Trophoblast cell (in vitro differentiated cells and primary cell): Measurements from ENCODE around the gene FBRSL1.
"Not testable (repeated sequence)": the region's sequence is repeated elsewhere in the genome, so short reads cannot be mapped to it uniquely, and the experiment has no call there.

Source experiments
- DNase-seq, 2 donors: peaks; one replicate each; pipeline ENCODE4 v3.0.0-alpha.2; 2016
- H2AFZ ChIP-seq: 2 replicates; pipeline ENCODE4 v1.6.1; 2013; ENCODE audit warnings: low read length, moderate library complexity, mild to moderate bottlenecking; ENCODE audit not compliant: insufficient read depth, poor library complexity
- H2AK5ac ChIP-seq: 2 replicates; pipeline ENCODE4 v1.6.1; 2013; ENCODE audit warnings: mild to moderate bottlenecking, low read length
- H2BK120ac ChIP-seq: 2 replicates; pipeline ENCODE4 v1.6.1; 2013; ENCODE audit warnings: low read length, mild to moderate bottlenecking, moderate library complexity; ENCODE audit not compliant: insufficient read depth, poor library complexity
- H2BK12ac ChIP-seq: 2 replicates; pipeline ENCODE4 v1.6.1; 2013; ENCODE audit warnings: mild to moderate bottlenecking, low read length, moderate library complexity
- H2BK5ac ChIP-seq: 2 replicates; pipeline ENCODE4 v1.6.1; 2013; ENCODE audit warnings: low read length, low read depth, moderate library complexity, mild to moderate bottlenecking; ENCODE audit not compliant: poor library complexity
- H3K14ac ChIP-seq: 2 replicates; pipeline ENCODE4 v1.6.1; 2013; ENCODE audit warnings: mild to moderate bottlenecking, low read length
- H3K18ac ChIP-seq: 2 replicates; pipeline ENCODE4 v1.6.1; 2013; ENCODE audit warnings: mild to moderate bottlenecking, low read length
- H3K23ac ChIP-seq: 2 replicates; pipeline ENCODE4 v1.6.1; 2013; ENCODE audit warnings: low read length
- H3K27ac ChIP-seq: 2 replicates; pipeline ENCODE4 v1.5.1; 2013; ENCODE audit warnings: low read depth, mild to moderate bottlenecking, inconsistent platforms, low read length, moderate library complexity
- H3K27me3 ChIP-seq: 2 replicates; pipeline ENCODE4 v1.6.1; 2013; ENCODE audit warnings: inconsistent platforms, mild to moderate bottlenecking, low read length, moderate library complexity; ENCODE audit not compliant: insufficient read depth
- H3K36me3 ChIP-seq, 2 experiments: 1 replicate in 1 of 2; 2 replicates in 1 of 2; pipeline ENCODE4 v1.6.1; 2013; ENCODE audit warnings: low read length in 2 of 2, mild to moderate bottlenecking in 2 of 2, moderate library complexity in 1 of 2; ENCODE audit not compliant: insufficient read depth in 2 of 2, control insufficient read depth in 1 of 2
- H3K4ac ChIP-seq: 2 replicates; pipeline ENCODE4 v1.6.1; 2013; ENCODE audit warnings: low read depth, mild to moderate bottlenecking, low read length, moderate library complexity
- H3K4me1 ChIP-seq, 2 experiments: 1 replicate in 1 of 2; 2 replicates in 1 of 2; pipeline ENCODE4 v1.6.1; 2013; ENCODE audit warnings: low read length in 2 of 2, mild to moderate bottlenecking in 2 of 2, moderate library complexity in 1 of 2; ENCODE audit not compliant: insufficient read depth in 2 of 2, control insufficient read depth in 1 of 2
- H3K4me2 ChIP-seq: 2 replicates; pipeline ENCODE4 v1.6.1; 2013; ENCODE audit warnings: inconsistent platforms, mild to moderate bottlenecking, low read length, moderate library complexity
- H3K4me3 ChIP-seq: 2 replicates; pipeline ENCODE4 v1.5.1; 2013; ENCODE audit warnings: mild to moderate bottlenecking, low read depth, low read length, inconsistent platforms
- H3K79me1 ChIP-seq: one replicate; pipeline ENCODE4 v1.6.1; 2013; ENCODE audit warnings: low read length
- H3K79me2 ChIP-seq: 2 replicates; pipeline ENCODE4 v1.6.1; 2013; ENCODE audit warnings: low read length, mild to moderate bottlenecking; ENCODE audit not compliant: control insufficient read depth, insufficient read depth, poor library complexity
- H3K9ac ChIP-seq: 2 replicates; pipeline ENCODE4 v1.6.1; 2013; ENCODE audit warnings: mild to moderate bottlenecking, low read length
- H3K9me3 ChIP-seq: 2 replicates; pipeline ENCODE4 v1.6.1; 2013; ENCODE audit warnings: low read depth, mild to moderate bottlenecking, control low read depth, inconsistent platforms, low read length; ENCODE audit not compliant: insufficient read depth
- H4K12ac ChIP-seq: 2 replicates; pipeline ENCODE4 v1.6.1; 2013; ENCODE audit warnings: low read depth, mild to moderate bottlenecking, low read length, moderate library complexity
- H4K8ac ChIP-seq: 2 replicates; pipeline ENCODE4 v1.6.1; 2013; ENCODE audit warnings: low read depth, mild to moderate bottlenecking, low read length, moderate library complexity
- H4K91ac ChIP-seq: one replicate; pipeline ENCODE4 v1.6.1; 2013; ENCODE audit warnings: low read depth, mild to moderate bottlenecking, low read length, moderate library complexity
- WGBS: extraction: QIAGEN DNeasy Blood & Tissue Kit; methylation state at CpG from one replicate; pipeline ENCODE4 v1.1.7; 2013; ENCODE audit warnings: missing lambda C conversion rate; ENCODE audit not compliant: insufficient read length, insufficient coverage; ENCODE audit errors: extremely low coverage; 5-methylcytosine and 5-hydroxymethylcytosine counted together

FBRSL1 gene

GRCh38 chr12:132532711-132533583 lies 43.0 kb downstream of the FBRSL1 start:
- H2AK5ac ChIP-seq, H4K91ac ChIP-seq, H2BK12ac ChIP-seq, H3K79me1 ChIP-seq, H3K36me3 ChIP-seq, H3K27ac ChIP-seq, H3K4me3 ChIP-seq, H3K14ac ChIP-seq, H2BK120ac ChIP-seq, DNase-seq, H3K18ac ChIP-seq, H4K8ac ChIP-seq, H2AFZ ChIP-seq, H2BK5ac ChIP-seq, H3K79me2 ChIP-seq, H3K4ac ChIP-seq, H3K27me3 ChIP-seq, H3K4me2 ChIP-seq, H3K4me1 ChIP-seq, H3K23ac ChIP-seq, H4K12ac ChIP-seq, H3K9ac ChIP-seq: not testable (repeated sequence)
- WGBS: no CpG with 5 or more reads among the region's 20 CpGs
- peaks cover 49% of the 10 kb centered on the region for H3K9me3 ChIP-seq

DNA sequence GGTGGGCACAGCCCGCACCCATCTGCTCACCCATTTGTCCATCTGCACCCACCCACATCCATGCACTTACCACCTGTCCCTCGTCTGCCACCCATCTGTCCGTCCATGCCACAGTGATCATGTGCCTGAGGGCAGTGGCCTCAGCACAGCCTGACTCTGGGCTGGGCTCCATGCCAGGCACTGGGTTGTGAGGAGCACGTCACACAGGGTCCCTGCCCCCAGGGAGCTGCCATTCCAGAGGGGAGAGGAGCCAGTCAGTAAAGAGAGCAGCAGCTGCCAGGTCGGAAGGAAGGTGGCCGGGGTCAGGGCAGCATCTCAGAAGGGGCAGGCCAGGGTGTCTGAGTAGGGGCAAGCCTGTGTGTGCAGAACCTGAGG lies 43.6 kb downstream of the FBRSL1 start:
- no peak overlapping the region for H4K8ac ChIP-seq
- H2BK12ac ChIP-seq: no peak overlapping the region
- H3K36me3 ChIP-seq: peaks cover 0 to 6% of the 10 kb centered on the region in 2 experiments
- no peak overlapping the region for H3K14ac ChIP-seq
- DNase-seq: no peak
- no peak overlapping the region for H4K12ac ChIP-seq
- no peak overlapping the region for H3K18ac ChIP-seq
- no peak overlapping the region for H3K9ac ChIP-seq
- H3K4me2 ChIP-seq: no peak overlapping the region
- H3K79me1 ChIP-seq: no peaks in the 10 kb centered on the region
- H3K9me3 ChIP-seq: peaks cover 49% of the 10 kb centered on the region
- no peaks in the 10 kb centered on the region for H3K79me2 ChIP-seq
- no peaks in the 10 kb centered on the region for H3K27me3 ChIP-seq
- no peak overlapping the region for H2BK120ac ChIP-seq
- H3K4me3 ChIP-seq: no peak overlapping the region
- H3K4me1 ChIP-seq: no peaks in the 10 kb centered on the region
- no peak overlapping the region for H2AK5ac ChIP-seq
- no peak overlapping the region for H2BK5ac ChIP-seq
- no peak overlapping the region for H3K4ac ChIP-seq
- no peak overlapping the region for H3K27ac ChIP-seq
- no peak overlapping the region for H3K23ac ChIP-seq
- no CpG with 5 or more reads among the region's 6 CpGs for WGBS
- no peak overlapping the region for H2AFZ ChIP-seq
- H4K91ac ChIP-seq: no peak overlapping the region

GRCh38 chr12:132534076-132534475 lies 44.1 kb downstream of the FBRSL1 start:
- Histone ChIP-seq H3K9ac (no peak overlapping the region), H3K27ac (no peak overlapping the region), H2AFZ (no peak overlapping the region), H3K14ac (no peak overlapping the region), H4K91ac (no peak overlapping the region), H2BK5ac (no peak overlapping the region), H2AK5ac (no peak overlapping the region), H3K4me3 (no peak overlapping the region), H3K36me3 (peaks cover 0 to 6% of the 10 kb centered on the region in 2 experiments), H3K18ac (no peak overlapping the region), H2BK120ac (no peak overlapping the region), H3K9me3 (peaks cover 49% of the 10 kb centered on the region), H3K79me1 (no peaks in the 10 kb centered on the region), H2BK12ac (no peak overlapping the region), H3K4ac (no peak overlapping the region), H4K12ac (no peak overlapping the region), H3K27me3 (no peaks in the 10 kb centered on the region), H4K8ac (no peak overlapping the region), H3K4me2 (no peak overlapping the region), H3K79me2 (no peaks in the 10 kb centered on the region), H3K23ac (no peak overlapping the region), H3K4me1 (no peaks in the 10 kb centered on the region)
- DNase-seq: no peak
- WGBS: no CpG with 5 or more reads among the region's 13 CpGs

GRCh38 chr12:132535019-132535418 lies 45.1 kb downstream of the FBRSL1 start:
- no peak overlapping the region for H3K4me3 ChIP-seq
- H3K36me3 ChIP-seq: peaks cover 0 to 6% of the 10 kb centered on the region in 2 experiments
- no peak overlapping the region for H3K27ac ChIP-seq
- H2BK120ac ChIP-seq: no peak overlapping the region
- H3K9me3 ChIP-seq: peaks cover 49% of the 10 kb centered on the region
- H2BK12ac ChIP-seq: no peak overlapping the region
- no peak overlapping the region for H2AK5ac ChIP-seq
- no peak overlapping the region for H4K8ac ChIP-seq
- no peaks in the 10 kb centered on the region for H3K79me2 ChIP-seq
- no peak overlapping the region for H4K91ac ChIP-seq
- H3K27me3 ChIP-seq: no peaks in the 10 kb centered on the region
- no peak overlapping the region for H3K4ac ChIP-seq
- no peak overlapping the region for H2BK5ac ChIP-seq
- no peak overlapping the region for H2AFZ ChIP-seq
- H3K14ac ChIP-seq: no peak overlapping the region
- no peak overlapping the region for H3K18ac ChIP-seq
- no CpG with 5 or more reads among the region's 13 CpGs for WGBS
- no peak overlapping the region for H4K12ac ChIP-seq
- H3K23ac ChIP-seq: no peak overlapping the region
- no peak overlapping the region for H3K4me2 ChIP-seq
- no peak for DNase-seq
- no peak overlapping the region for H3K9ac ChIP-seq
- H3K79me1 ChIP-seq: no peaks in the 10 kb centered on the region
- no peaks in the 10 kb centered on the region for H3K4me1 ChIP-seq
